ENCODE measurements around the gene ONECUT3. TPM values are rescaled to one million over a fixed set of nuclear protein-coding genes. Genes with fewer than 3 reads are reported as not detected.

Gene ONECUT3
- total and polyA plus RNA-seq, 10 of the 15 experiments (the other 5 are each of a cell fraction or from before 2014, with no cell fraction given): not detected

DNA sequence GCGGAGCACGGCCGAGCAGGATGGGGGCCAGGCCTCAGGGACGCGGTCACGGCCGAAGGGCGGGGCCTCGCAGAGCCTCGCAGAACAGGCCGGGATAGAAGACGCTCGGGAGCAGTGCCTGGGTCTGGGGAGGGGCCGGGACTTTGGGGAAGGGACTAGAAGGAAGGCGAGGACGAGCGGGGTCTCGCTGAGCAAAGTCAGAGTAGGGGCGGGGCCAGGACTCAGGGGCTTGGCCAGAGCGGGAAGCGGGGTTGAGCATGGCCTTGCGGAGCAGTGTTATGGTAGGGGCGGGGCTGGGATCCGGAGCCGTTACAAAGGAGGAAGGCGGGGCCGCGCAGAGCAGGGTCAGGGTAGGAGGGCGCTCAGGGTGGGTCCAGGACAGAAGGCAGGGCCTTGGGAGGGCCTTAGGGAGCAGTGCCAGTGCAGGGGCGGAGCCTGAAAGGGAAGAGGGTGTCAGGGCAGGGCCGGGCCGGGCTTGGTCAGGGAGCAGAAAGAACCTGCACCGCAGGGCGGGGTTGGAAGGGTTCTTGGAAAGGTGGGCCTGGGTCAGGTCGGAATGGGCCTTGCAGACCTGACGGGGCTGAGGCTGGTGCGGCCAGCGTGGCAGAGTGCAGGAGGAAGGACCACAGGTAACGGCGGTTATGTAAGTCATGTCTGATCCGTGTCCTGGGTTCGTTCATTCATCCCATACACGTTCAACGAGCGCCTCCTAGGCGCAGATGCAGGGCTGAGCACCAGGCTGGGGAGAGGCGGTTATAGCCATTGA is 59.3 kb downstream of the ONECUT3 start:
- in situ Hi-C loops (cut with MboI): no loop called here
- Histone ChIP-seq H4K20me1 (ENCODE audit: control insufficient read depth, insufficient read depth) (no peaks in the 10 kb centered on the region), H2AFZ (ENCODE audit: control insufficient read depth, low read depth, low read length) (peak overlapping the region; percentile 88), H3K9ac (ENCODE audit: control insufficient read depth, insufficient read depth, low read length) (peak overlapping the region; percentile 62), H3K27me3 (replicated peaks in 1 of 2; ENCODE audit: control insufficient read depth in 2 of 2, insufficient read depth in 2 of 2, low read length in 1 of 2) (no peaks in the 10 kb centered on the region), H3K9me3 (replicated peaks; ENCODE audit: control insufficient read depth, insufficient read depth, low read length) (no peaks in the 10 kb centered on the region), H3K4me2 (ENCODE audit: control insufficient read depth, insufficient read depth) (peak overlapping the region; percentile 87), H3K4me1 (ENCODE audit: control insufficient read depth, insufficient read depth, low read length) (peaks cover 3% of the 10 kb centered on the region; the same call in 1 of the 2 replicates), H3K27ac (ENCODE audit: control insufficient read depth, insufficient read depth) (peak overlapping the region; percentile 46), H3K79me2 (ENCODE audit: control insufficient read depth, insufficient read depth, low read length) (no peaks in the 10 kb centered on the region), H3K4me3 (peak overlapping the region; percentile 75), H3K36me3 (ENCODE audit: control insufficient read depth in 2 of 2, insufficient read depth in 2 of 2, low read length in 1 of 2) (peaks cover 0 to 15% of the 10 kb centered on the region in 2 experiments; a peak in 2 of 4 replicates)
- peak; percentile 95 for FAIRE-seq
- intact Hi-C loops (cut with micrococcal nuclease; ENCODE audit: unreplicated experiment): no loop called here
- ChIA-PET RAD21 (ENCODE audit: unreplicated experiment) (no interaction called here), CTCF (interaction anchor here (0.8 kb wide), 1 partner anchor 14 kb away, joined by 3 read pairs; no protein-coding TSS in a partner anchor), SMC1A (ENCODE audit: uncharacterized antibody, unreplicated experiment) (no interaction called here), POLR2A (interaction anchor here (1.0 kb wide), 1 partner anchor 222 kb away, joined by 3 read pairs; no protein-coding TSS in a partner anchor)
- ATAC-seq: peak; percentile 95
- DNase-seq (ENCODE audit: low read depth, low spot score): peak; percentile 82
- WGBS (ENCODE audit: insufficient coverage, insufficient replicate concordance, low lambda C conversion rate, missing lambda C conversion rate): under 1% methylated on average over 33 of the region's 47 CpGs
- no TSS peak for BruUV-seq (replicated peaks)
- TF ChIP-seq ESRRA (IDR thresholded peaks at IDR 0.05; ENCODE audit: low read length): no peak
- no peak for TF ChIP-seq CBFB (IDR thresholded peaks at IDR 0.05; ENCODE audit: low read depth)
- TF ChIP-seq RAD21 (IDR thresholded peaks at IDR 0.05; ENCODE audit: insufficient read depth, low read depth, low read length): peak; percentile 71
- no peak for TF ChIP-seq SREBF2 (IDR thresholded peaks at IDR 0.05; ENCODE audit: low read length)
- TF ChIP-seq POLR2A (IDR thresholded peaks at IDR 0.05; ENCODE audit: low read depth, low read length): peak; percentile 68
- TF ChIP-seq GATAD2B (conservative IDR thresholded peaks at IDR 0.05; ENCODE audit: low read depth): 0 out of 2 replicates have a peak, but pooled peaks have one; percentile 29
- TF ChIP-seq, protein P1, sequence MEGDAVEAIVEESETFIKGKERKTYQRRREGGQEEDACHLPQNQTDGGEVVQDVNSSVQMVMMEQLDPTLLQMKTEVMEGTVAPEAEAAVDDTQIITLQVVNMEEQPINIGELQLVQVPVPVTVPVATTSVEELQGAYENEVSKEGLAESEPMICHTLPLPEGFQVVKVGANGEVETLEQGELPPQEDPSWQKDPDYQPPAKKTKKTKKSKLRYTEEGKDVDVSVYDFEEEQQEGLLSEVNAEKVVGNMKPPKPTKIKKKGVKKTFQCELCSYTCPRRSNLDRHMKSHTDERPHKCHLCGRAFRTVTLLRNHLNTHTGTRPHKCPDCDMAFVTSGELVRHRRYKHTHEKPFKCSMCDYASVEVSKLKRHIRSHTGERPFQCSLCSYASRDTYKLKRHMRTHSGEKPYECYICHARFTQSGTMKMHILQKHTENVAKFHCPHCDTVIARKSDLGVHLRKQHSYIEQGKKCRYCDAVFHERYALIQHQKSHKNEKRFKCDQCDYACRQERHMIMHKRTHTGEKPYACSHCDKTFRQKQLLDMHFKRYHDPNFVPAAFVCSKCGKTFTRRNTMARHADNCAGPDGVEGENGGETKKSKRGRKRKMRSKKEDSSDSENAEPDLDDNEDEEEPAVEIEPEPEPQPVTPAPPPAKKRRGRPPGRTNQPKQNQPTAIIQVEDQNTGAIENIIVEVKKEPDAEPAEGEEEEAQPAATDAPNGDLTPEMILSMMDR (IDR thresholded peaks at IDR 0.05 in 2 of 3, conservative IDR thresholded peaks at IDR 0.05 in 1 of 3; ENCODE audit: control insufficient read depth in 2 of 3, extremely low read depth in 1 of 3, insufficient read depth in 1 of 3, low read depth in 3 of 3, low read length in 3 of 3): peak; percentile 70 to 78 (median 74)
- peak in 1 of 2 experiments; percentile 10; a peak in 1 of 4 replicates for TF ChIP-seq BHLHE40 (IDR thresholded peaks at IDR 0.05; ENCODE audit: borderline replicate concordance in 1 of 2, low read depth in 2 of 2, low read length in 1 of 2)
- TF ChIP-seq POLR2AphosphoS2 (IDR thresholded peaks at IDR 0.05; ENCODE audit: low read depth, low read length): peak; percentile 26; the same call in 1 of the 2 replicates
- TF ChIP-seq MTA3 (IDR thresholded peaks at IDR 0.05; ENCODE audit: borderline replicate concordance, low read length): no peak
- no peak for TF ChIP-seq JUND (IDR thresholded peaks at IDR 0.05; ENCODE audit: low read depth, low read length)
- TF ChIP-seq SP1 (IDR thresholded peaks at IDR 0.05; ENCODE audit: low read depth, low read length): no peak
- TF ChIP-seq ZNF274 (IDR thresholded peaks at IDR 0.05; ENCODE audit: insufficient read depth, insufficient read length): no peak
- TF ChIP-seq, protein P2, sequence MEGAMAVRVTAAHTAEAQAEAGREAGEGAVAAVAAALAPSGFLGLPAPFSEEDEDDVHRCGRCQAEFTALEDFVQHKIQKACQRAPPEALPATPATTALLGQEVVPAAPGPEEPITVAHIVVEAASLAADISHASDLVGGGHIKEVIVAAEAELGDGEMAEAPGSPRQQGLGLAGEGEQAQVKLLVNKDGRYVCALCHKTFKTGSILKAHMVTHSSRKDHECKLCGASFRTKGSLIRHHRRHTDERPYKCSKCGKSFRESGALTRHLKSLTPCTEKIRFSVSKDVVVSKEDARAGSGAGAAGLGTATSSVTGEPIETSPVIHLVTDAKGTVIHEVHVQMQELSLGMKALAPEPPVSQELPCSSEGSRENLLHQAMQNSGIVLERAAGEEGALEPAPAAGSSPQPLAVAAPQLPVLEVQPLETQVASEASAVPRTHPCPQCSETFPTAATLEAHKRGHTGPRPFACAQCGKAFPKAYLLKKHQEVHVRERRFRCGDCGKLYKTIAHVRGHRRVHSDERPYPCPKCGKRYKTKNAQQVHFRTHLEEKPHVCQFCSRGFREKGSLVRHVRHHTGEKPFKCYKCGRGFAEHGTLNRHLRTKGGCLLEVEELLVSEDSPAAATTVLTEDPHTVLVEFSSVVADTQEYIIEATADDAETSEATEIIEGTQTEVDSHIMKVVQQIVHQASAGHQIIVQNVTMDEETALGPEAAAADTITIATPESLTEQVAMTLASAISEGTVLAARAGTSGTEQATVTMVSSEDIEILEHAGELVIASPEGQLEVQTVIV (IDR thresholded peaks at IDR 0.05; ENCODE audit: borderline replicate concordance, partially characterized antibody): no peak
- TF ChIP-seq, protein P3, sequence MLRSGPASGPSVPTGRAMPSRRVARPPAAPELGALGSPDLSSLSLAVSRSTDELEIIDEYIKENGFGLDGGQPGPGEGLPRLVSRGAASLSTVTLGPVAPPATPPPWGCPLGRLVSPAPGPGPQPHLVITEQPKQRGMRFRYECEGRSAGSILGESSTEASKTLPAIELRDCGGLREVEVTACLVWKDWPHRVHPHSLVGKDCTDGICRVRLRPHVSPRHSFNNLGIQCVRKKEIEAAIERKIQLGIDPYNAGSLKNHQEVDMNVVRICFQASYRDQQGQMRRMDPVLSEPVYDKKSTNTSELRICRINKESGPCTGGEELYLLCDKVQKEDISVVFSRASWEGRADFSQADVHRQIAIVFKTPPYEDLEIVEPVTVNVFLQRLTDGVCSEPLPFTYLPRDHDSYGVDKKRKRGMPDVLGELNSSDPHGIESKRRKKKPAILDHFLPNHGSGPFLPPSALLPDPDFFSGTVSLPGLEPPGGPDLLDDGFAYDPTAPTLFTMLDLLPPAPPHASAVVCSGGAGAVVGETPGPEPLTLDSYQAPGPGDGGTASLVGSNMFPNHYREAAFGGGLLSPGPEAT (IDR thresholded peaks at IDR 0.05; ENCODE audit: low read depth): 0 out of 2 replicates have a peak, but pooled peaks have one; percentile 11
- no peak for TF ChIP-seq MEF2A (IDR thresholded peaks at IDR 0.05; ENCODE audit: insufficient read depth, low read depth, low read length)
